Raji (cell line): ENCODE results near the gene CIRBP.
A peak's percentile ranks its signal among the peaks of the same experiment; 100 is the strongest.

ENCODE experiments used
- POLR2A ChIP-seq: IDR thresholded peaks from 2 replicates; pipeline ENCODE4 v1.6.1; 2011; ENCODE audit warnings: low read depth, low read length, control low read depth; ENCODE audit not compliant: insufficient read depth

Gene CIRBP

GRCh38 chr19:1269065-1269477 lies at the start of gene CIRBP:
CIRBP (plus strand) TSS chr19:1269332; CDS start chr19:1270934, 1,602 bp downstream.
- TF ChIP-seq POLR2A, result peak; percentile 96

- no peak for TF ChIP-seq POLR2A
Observed at GRCh38 chr19:1219786-1220476, 49.2 kb upstream of the CIRBP start.

GRCh38 chr19:1220477-1220930 lies 48.6 kb upstream of the CIRBP start:
- TF ChIP-seq POLR2A, result no peak

- no peak for TF ChIP-seq POLR2A
Observed at GRCh38 chr19:1220976-1221903, 47.9 kb upstream of the CIRBP start.

- no peak for TF ChIP-seq POLR2A
Observed at GRCh38 chr19:1221904-1222255, 47.3 kb upstream of the CIRBP start.

- no peak for TF ChIP-seq POLR2A
Observed at GRCh38 chr19:1222394-1222793, 46.7 kb upstream of the CIRBP start.

GRCh38 chr19:1223018-1223855 lies 45.9 kb upstream of the CIRBP start:
- no peak for TF ChIP-seq POLR2A

- no peak for TF ChIP-seq POLR2A
Observed at GRCh38 chr19:1224047-1224825, 44.9 kb upstream of the CIRBP start.

GRCh38 chr19:1224847-1225246 lies 44.3 kb upstream of the CIRBP start:
- TF ChIP-seq POLR2A, result no peak

- no peak for TF ChIP-seq POLR2A
Observed at GRCh38 chr19:1225440-1226226, 43.5 kb upstream of the CIRBP start.

GRCh38 chr19:1226227-1226518 lies 43.0 kb upstream of the CIRBP start:
- no peak for TF ChIP-seq POLR2A

GRCh38 chr19:1226522-1227303 lies 42.4 kb upstream of the CIRBP start:
- no peak for TF ChIP-seq POLR2A
